Thyroid gland (tissue), 4 donors: Measurements from ENCODE around the gene NADK.

Source experiments
- POLR2A ChIP-seq, 2 donors: fragments of 450-650 bp; IDR thresholded peaks; one replicate each; pipeline ENCODE4 v1.6.1; 2017; ENCODE audit warnings: antibody characterized with exemption in 2 of 2, mild to moderate bottlenecking in 2 of 2, moderate library complexity in 1 of 2
- TF ChIP-seq, protein P1 (sequence below), 6 experiments: fragments of 200-600 bp in 3 of 6; fragments of 450-650 bp in 3 of 6; sonication (generic) in 3 of 6; IDR thresholded peaks; one replicate each; pipeline ENCODE4 v1.5.1; 2016 to 2019; ENCODE audit warnings: antibody characterized with exemption in 6 of 6, mild to moderate bottlenecking in 2 of 6, inconsistent platforms in 1 of 6, moderate library complexity in 1 of 6

DNA sequence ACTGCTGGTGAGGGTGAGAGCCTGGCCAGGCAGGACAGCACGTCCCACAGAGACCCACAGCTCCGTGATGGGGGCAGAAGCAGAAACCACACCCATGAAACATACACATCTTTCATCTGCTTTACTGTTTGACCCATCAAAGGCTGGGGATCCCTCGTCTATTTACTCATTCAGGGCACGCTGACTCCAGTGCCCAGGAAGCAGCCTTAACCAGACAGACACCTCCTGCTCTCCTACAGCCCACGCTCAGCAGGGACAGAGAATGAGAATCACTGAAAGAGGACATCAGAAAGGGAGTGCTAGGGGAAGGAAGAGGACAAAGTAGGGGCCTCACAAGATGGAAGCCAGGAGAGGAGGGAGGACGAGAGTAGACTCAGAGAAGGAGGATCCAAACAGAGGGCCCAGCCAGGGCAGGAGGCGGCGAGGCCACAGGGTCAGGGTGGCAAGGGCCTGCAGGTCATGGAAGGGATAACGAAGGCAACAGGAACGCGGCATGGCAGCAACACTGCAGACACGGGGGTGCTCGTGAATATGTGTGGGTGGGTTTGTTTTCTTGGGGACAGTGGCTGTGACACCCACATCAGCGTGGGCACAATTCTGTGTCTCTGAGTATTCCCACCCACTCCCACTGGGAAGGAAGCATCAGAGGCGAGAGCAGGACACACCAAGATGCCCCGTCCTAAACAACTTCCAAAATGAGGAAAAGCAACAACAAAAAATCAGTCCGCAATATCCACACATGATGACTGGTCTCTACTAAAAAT lies 15.4 kb upstream of the NADK start:
- TF ChIP-seq, protein P1, sequence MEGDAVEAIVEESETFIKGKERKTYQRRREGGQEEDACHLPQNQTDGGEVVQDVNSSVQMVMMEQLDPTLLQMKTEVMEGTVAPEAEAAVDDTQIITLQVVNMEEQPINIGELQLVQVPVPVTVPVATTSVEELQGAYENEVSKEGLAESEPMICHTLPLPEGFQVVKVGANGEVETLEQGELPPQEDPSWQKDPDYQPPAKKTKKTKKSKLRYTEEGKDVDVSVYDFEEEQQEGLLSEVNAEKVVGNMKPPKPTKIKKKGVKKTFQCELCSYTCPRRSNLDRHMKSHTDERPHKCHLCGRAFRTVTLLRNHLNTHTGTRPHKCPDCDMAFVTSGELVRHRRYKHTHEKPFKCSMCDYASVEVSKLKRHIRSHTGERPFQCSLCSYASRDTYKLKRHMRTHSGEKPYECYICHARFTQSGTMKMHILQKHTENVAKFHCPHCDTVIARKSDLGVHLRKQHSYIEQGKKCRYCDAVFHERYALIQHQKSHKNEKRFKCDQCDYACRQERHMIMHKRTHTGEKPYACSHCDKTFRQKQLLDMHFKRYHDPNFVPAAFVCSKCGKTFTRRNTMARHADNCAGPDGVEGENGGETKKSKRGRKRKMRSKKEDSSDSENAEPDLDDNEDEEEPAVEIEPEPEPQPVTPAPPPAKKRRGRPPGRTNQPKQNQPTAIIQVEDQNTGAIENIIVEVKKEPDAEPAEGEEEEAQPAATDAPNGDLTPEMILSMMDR (IDR thresholded peaks at IDR 0.05): no peak
- no peak for TF ChIP-seq POLR2A (IDR thresholded peaks at IDR 0.05)
